Skeletal muscle tissue (tissue), 4 donors: ENCODE data around the gene ATF3. TPM values are rescaled to one million over a fixed set of nuclear protein-coding genes. Genes with fewer than 3 reads are reported as not detected.
A peak's percentile ranks its signal among the peaks of the same experiment; 100 is the strongest.

ENCODE experiments used
- H3K27ac ChIP-seq: one replicate; pipeline ENCODE4 v1.7.0; 2013; ENCODE audit warnings: mild to moderate bottlenecking, low read depth, low read length, inconsistent platforms
- H3K27me3 ChIP-seq, 3 donors: one replicate each; pipeline ENCODE4 v1.7.0; 2013; ENCODE audit warnings: low read length in 3 of 3; ENCODE audit not compliant: control insufficient read depth in 3 of 3, insufficient read depth in 3 of 3
- H3K36me3 ChIP-seq, 3 donors: one replicate each; pipeline ENCODE4 v1.7.0; 2013; ENCODE audit warnings: low read length in 3 of 3; ENCODE audit not compliant: control insufficient read depth in 3 of 3, insufficient read depth in 3 of 3
- H3K4me1 ChIP-seq, 3 donors: one replicate each; pipeline ENCODE4 v1.7.0; 2013; ENCODE audit warnings: low read length in 3 of 3, mild to moderate bottlenecking in 3 of 3; ENCODE audit not compliant: control insufficient read depth in 3 of 3, insufficient read depth in 3 of 3
- H3K4me3 ChIP-seq, 3 donors: one replicate each; pipeline ENCODE4 v1.7.0; 2013; ENCODE audit warnings: low read length in 3 of 3
- H3K9ac ChIP-seq, 3 donors: one replicate each; pipeline ENCODE4 v1.7.0; 2013; ENCODE audit warnings: low read length in 3 of 3, mild to moderate bottlenecking in 3 of 3, moderate library complexity in 2 of 3, low read depth in 1 of 3
- H3K9me3 ChIP-seq, 3 donors: one replicate each; pipeline ENCODE4 v1.7.0; 2013; ENCODE audit warnings: low read length in 3 of 3; ENCODE audit not compliant: control insufficient read depth in 3 of 3
- total RNA-seq: library from RNA; depleted of rRNA; stranded (reverse); fragments of >200 nt; gene quantifications from one replicate; pipeline ENCODE4 v1.2.3, GENCODE V29; 2014
- donor health status: Osteomylitis.

Gene ATF3
- total RNA-seq, 1 donor from 2014 or later = 4.7 TPM

DNA sequence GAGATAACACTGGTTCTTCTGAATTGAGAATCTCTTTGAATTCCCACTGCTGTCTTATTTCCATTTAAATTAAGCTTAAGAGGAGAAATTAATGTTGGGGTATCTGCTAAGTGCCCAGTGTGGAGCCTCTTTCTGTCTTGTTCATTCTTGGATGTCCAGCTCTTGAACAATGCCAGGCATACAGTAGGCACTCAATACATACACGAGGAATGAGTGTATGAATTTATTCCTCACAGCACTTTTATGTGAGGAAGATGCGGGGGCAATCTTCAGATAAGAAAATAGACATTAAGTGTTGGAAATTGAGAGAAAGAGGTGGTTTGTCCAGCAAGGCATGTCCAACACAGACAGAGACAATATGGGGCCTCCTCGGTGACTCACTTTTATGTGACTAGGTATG, 11.8 kb upstream of the ATF3 start:
- H3K4me1 ChIP-seq = peaks cover 0 to 2% (median 0%) of the 10 kb centered on the region in 3 donors
- H3K4me3 ChIP-seq = no peak overlapping the region
- no peaks in the 10 kb centered on the region for H3K36me3 ChIP-seq
- no peak overlapping the region for H3K9ac ChIP-seq
- H3K9me3 ChIP-seq = no peaks in the 10 kb centered on the region
- no peak overlapping the region for H3K27ac ChIP-seq
- H3K27me3 ChIP-seq = peaks cover 0 to 5% (median 2%) of the 10 kb centered on the region in 3 donors

DNA sequence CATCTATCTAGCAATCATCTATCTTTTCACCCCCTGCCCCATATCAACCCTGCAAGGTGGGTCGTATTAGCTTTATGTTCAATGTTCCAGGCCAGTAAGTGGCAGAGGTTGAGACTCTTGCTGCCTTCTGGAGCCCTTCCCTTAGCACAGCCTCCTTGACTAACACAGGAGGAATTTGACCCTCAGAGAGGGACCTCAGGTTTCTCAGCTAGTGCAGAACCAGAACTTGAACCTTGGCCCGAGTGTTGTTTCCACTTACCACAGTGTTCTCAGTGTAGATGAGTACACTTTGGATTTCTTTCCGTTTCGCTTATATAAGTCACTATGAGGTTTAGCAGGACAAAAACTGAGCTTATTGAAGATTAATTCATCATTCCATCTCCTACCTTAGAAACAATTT, 11.1 kb upstream of the ATF3 start:
- Histone ChIP-seq H3K27ac (no peak overlapping the region), H3K9ac (no peak overlapping the region), H3K27me3 (peaks cover 4 to 9% (median 6%) of the 10 kb centered on the region in 3 donors), H3K36me3 (no peaks in the 10 kb centered on the region), H3K4me3 (no peak overlapping the region), H3K4me1 (peaks cover 0 to 2% (median 0%) of the 10 kb centered on the region in 3 donors), H3K9me3 (no peaks in the 10 kb centered on the region)

DNA sequence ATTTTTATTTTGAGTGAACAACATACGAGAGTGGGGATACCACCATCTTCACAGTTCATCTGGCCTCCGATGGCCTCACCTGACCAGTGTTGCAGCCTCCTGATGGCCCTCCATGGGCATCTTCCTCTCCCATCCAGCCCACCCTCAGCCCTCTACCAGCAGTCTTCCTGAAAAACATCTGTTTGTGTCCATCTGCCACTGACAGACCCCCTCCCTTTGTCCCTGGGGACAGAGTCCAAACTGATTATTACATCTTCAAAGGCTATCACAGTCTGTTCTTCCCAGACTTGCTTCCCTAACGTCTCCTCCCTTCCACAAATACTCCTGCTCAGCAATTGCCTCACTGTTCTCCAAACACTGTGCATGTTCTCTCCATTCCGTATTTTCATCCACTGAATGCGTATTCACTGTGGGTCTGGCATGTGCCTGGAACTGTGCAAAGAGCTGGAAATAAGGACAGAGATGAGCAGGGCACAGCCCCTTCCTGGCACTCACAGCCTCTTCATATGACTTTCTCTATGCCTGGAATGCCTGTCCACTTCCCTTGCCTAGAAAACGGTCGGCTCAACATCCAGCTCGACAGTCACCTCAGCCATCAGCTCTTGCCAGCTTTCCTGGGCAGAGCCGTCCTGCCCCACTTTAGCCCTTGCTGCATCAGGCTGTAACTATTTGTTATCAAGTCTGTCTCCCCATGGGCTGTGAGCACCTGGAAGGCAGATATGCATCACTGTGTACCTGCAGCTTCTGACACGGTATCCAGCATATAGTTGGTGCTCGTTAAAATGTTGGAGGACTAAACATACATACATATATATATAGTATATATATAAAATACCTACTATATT, 8.3 kb upstream of the ATF3 start:
- H3K36me3 ChIP-seq = no peaks in the 10 kb centered on the region
- H3K27ac ChIP-seq = no peak overlapping the region
- H3K9ac ChIP-seq = no peak overlapping the region
- H3K27me3 ChIP-seq = peaks cover 14 to 27% (median 19%) of the 10 kb centered on the region in 3 donors
- H3K4me3 ChIP-seq = no peak overlapping the region
- no peaks in the 10 kb centered on the region for H3K9me3 ChIP-seq
- peaks cover 0 to 2% (median 0%) of the 10 kb centered on the region in 3 donors for H3K4me1 ChIP-seq

DNA sequence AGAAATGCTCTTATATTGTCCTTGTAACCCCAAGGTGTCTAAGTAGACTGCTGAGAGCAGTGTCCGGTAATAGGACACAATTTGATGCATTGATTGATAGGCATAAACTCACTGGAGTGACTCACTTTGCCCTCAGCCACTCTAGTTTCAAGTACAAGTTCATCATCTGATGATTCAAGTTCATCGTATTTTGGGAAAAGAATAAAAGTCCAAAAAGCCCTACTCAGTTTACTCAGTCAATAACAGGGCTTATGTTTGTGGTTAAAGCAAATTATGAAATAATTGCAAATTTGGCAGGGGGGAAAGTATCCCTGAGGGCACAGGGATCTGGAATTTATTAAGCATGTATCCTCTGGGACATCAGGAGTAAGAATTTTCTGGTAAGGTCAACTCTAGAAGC, 7.6 kb upstream of the ATF3 start:
- Histone ChIP-seq H3K36me3 (no peaks in the 10 kb centered on the region), H3K4me3 (no peak overlapping the region), H3K4me1 (peaks cover 4 to 5% (median 4%) of the 10 kb centered on the region in 3 donors), H3K9ac (no peak overlapping the region), H3K27ac (no peak overlapping the region), H3K27me3 (peaks cover 19 to 33% (median 24%) of the 10 kb centered on the region in 3 donors), H3K9me3 (no peaks in the 10 kb centered on the region)

DNA sequence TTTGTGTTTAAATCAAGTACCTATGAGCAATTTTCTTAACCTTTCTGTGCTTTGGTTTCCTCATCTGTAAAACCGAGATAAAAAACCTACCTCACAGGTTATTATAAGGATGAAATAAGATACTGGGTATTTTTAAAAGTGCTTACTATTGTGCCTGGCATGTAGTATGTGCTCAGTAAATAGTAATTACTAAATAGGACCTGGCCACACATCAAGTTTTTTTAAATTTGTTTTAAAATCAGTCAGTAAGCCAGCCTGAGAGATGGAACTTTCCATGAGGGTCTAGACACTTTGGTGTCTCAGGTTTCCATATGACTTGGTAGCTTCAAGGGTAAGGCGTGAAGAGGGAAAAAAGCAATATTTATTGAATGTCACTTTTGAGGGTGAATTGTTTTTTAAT, 7.0 kb upstream of the ATF3 start:
- Histone ChIP-seq H3K9ac (no peak overlapping the region), H3K9me3 (no peaks in the 10 kb centered on the region), H3K4me1 (peaks cover 5 to 10% (median 5%) of the 10 kb centered on the region in 3 donors), H3K36me3 (no peaks in the 10 kb centered on the region), H3K27ac (no peak overlapping the region), H3K27me3 (peaks cover 22 to 37% (median 28%) of the 10 kb centered on the region in 3 donors), H3K4me3 (no peak overlapping the region)

DNA sequence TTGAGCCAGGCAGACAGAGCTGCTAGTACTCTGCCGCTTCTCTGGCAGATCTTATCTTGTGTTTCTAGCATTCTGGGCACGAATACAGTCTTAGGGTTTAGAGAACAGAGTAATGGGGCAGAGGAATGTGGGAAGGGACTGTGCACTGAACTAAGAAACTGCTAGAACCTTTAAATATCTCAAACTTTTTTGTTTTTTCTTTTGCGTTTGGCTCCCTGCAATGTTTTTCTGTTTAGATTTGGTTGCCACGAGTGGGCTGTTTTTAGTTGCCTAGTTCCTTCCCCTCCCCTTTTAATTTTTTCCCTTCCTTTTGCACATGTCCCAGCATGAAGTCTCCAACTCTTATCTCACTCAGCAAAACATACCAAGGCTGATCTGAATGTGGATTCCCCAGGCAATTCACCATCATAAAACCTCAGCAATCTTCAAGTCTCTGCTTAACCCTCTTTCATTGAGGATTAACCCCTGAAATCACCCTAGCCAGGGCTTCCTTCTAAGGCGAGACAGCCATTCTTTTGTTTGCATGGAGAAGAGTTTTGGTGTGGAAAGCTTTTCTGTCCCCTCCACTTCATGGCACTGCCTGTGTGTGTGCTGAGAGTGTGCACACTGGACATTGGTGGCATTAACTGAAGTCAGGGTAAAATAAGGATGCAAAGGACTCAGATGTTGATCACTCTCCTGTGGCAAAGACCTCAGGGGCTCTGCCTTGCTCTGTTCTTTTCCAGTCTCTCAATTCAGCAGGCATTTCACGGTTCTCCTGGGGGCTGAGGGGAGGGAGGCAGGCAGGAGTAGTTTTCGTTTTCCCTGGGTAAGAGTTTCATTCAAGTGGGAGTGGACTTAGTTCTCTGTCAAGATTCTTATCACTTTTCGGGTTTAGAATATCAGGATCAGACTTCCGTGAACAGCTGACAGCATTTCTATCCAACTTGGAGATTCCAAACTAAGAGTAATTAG, 2.8 kb upstream of the ATF3 start:
- Histone ChIP-seq H3K9ac (no peak overlapping the region), H3K9me3 (no peaks in the 10 kb centered on the region), H3K36me3 (no peaks in the 10 kb centered on the region), H3K27ac (no peak overlapping the region), H3K4me1 (peaks cover 29 to 32% (median 31%) of the 10 kb centered on the region in 3 donors), H3K27me3 (peaks cover 33 to 44% (median 40%) of the 10 kb centered on the region in 3 donors), H3K4me3 (peak overlapping the region in 1 of 3 donors; percentile 54)

DNA sequence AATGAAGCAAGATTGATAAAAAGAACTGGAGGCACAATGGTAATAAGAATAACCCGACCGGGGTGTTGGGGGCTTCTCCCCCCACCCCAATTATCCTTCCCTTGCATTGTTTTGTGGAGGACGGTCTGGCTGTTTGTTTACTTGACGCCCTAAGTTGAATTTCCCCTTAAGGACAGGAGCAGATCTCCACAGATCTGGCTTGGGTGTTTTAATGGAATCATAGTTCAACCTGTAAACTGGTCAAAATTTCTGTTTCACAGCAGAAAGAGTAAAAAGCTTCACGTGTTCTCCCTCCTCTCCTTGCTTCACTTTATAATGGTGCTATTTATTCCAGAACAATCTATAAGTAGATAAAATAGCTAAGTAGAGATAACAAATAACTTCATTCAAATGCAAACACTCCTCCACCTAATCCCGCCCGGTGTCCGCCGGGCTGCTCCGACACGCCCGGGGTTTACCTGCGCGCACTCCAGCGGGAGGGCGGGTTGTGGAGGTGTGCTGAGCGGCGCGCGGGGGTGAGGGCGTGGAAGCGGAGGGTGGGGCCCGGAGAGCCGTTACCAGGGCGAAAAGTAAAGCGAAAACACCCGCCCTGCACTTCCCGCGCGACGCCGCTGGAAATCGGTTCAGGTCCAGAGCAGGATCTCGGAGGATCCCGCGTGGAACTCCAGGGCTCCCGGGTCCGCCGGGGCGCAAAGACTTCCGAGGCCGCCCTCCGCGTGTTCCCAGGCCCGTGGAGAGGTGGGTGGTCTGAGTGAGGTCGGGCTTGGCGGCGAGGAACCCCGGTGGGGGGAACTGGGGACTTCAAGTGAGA, 2.0 kb upstream of the ATF3 start:
- Histone ChIP-seq H3K27me3 (peaks cover 33 to 44% (median 40%) of the 10 kb centered on the region in 3 donors), H3K4me3 (peak overlapping the region; percentile 68 to 84 (median 80)), H3K9ac (peak overlapping the region; percentile 33 to 91 (median 83)), H3K27ac (no peak overlapping the region), H3K9me3 (no peaks in the 10 kb centered on the region), H3K36me3 (no peaks in the 10 kb centered on the region), H3K4me1 (peaks cover 31 to 38% (median 33%) of the 10 kb centered on the region in 3 donors)

DNA sequence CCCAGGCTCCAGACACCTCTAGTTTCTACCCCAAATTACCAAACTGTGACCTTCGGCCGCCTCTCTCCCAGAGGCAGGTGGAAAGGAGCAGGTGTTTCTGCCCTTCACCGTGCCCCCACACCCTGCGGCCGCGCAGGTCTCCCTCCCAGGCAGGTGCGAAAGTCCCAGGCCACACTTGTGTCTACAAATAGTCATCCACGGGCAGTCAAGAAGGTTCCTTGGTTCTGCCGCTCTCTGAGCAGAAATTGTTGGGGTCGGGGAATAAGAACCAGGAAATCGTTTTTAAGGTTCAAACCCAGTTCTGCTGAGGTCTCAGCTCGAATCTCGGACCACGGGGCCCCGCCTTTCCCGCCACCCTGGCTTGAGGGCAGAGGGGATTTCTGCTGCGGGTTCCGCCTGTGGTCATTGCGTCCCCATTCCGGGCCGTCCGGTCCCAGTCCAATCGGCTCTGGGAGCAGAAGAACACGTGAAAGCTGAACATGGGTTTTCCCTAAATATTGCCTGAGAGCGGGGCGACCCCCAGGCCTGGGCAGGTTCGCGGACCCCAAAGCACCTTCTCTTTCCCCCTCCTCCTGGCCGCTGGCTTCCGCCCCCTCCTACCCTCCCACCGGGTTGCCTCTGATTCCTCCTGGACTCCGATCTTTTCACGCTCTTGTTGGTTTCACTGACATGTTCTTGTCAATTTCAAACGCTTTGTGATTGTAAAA, 1.2 kb upstream of the ATF3 start:
- Histone ChIP-seq H3K9me3 (no peaks in the 10 kb centered on the region), H3K4me3 (peak overlapping the region; percentile 68 to 84 (median 80)), H3K27me3 (peaks cover 30 to 40% (median 38%) of the 10 kb centered on the region in 3 donors), H3K27ac (peak overlapping the region; percentile 91), H3K36me3 (no peaks in the 10 kb centered on the region), H3K4me1 (peaks cover 31 to 38% (median 33%) of the 10 kb centered on the region in 3 donors), H3K9ac (peak overlapping the region; percentile 83 to 91 (median 89))
